ENCODE results near the gene IAH1. TPM values are rescaled to one million over a fixed set of nuclear protein-coding genes. Genes with fewer than 3 reads are reported as not detected.

IAH1 gene
- total RNA-seq, 1 donor from 2014 or later = 24.4 TPM

DNA sequence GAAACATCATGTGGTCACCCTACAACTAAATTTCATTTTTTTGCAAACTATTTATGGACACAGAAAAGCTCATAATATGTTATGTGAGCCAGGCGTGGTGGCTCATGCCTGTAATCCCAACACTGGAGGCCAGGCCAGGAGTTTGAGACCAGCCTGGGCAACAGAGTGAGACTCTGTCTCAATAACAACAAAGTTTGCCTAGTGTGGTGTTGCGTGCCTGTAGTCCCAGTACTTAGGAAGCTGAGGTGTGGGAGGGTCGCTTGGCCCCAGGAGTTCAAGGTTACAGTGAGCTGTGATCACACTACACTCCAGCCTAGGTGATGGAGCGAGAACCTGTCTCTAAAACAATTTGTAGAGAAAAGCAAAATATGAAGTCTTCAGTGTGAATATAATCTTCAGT lies 5.8 kb downstream of the IAH1 start:
- Mint-ChIP-seq H3K36me3 (ENCODE audit: unreplicated experiment) (no peaks in the 10 kb centered on the region), H3K4me1 (ENCODE audit: low read depth, unreplicated experiment) (no peaks in the 10 kb centered on the region), H3K4me3 (ENCODE audit: unreplicated experiment) (no peak overlapping the region), H3K27me3 (ENCODE audit: unreplicated experiment) (peaks cover 2% of the 10 kb centered on the region), H3K27ac (ENCODE audit: unreplicated experiment) (no peak overlapping the region), H3K9me3 (ENCODE audit: unreplicated experiment) (peaks cover 2% of the 10 kb centered on the region)
- TF ChIP-seq, protein P1, sequence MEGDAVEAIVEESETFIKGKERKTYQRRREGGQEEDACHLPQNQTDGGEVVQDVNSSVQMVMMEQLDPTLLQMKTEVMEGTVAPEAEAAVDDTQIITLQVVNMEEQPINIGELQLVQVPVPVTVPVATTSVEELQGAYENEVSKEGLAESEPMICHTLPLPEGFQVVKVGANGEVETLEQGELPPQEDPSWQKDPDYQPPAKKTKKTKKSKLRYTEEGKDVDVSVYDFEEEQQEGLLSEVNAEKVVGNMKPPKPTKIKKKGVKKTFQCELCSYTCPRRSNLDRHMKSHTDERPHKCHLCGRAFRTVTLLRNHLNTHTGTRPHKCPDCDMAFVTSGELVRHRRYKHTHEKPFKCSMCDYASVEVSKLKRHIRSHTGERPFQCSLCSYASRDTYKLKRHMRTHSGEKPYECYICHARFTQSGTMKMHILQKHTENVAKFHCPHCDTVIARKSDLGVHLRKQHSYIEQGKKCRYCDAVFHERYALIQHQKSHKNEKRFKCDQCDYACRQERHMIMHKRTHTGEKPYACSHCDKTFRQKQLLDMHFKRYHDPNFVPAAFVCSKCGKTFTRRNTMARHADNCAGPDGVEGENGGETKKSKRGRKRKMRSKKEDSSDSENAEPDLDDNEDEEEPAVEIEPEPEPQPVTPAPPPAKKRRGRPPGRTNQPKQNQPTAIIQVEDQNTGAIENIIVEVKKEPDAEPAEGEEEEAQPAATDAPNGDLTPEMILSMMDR (IDR thresholded peaks at IDR 0.05; ENCODE audit: partially characterized antibody, unreplicated experiment) = no peak
- DNase-seq = no peak

DNA sequence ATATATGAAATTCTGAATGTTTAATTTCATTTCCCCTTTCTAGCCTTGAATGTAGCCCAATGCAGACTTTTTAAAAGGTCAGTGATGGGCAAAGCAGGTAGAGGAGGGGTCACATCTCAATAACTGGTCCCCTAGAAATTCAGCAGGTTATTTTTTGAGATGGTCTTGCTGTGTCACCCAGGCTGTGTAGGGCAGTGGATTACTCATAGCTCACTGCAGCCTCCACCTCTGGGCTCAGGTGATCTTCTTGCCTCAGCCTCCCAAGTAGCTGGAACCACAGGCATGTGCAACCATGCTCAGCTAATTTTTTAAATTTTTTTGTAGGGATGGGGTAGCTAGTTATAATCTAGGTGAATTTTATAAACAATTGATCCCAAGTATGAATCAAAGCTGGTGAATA lies 8.8 kb downstream of the IAH1 start:
- TF ChIP-seq, protein P1 (IDR thresholded peaks at IDR 0.05; ENCODE audit: partially characterized antibody, unreplicated experiment) = no peak
- DNase-seq = no peak
- H3K4me1 Mint-ChIP-seq (ENCODE audit: low read depth, unreplicated experiment) = no peaks in the 10 kb centered on the region
- no peak overlapping the region for H3K4me3 Mint-ChIP-seq (ENCODE audit: unreplicated experiment)
- no peak overlapping the region for H3K27ac Mint-ChIP-seq (ENCODE audit: unreplicated experiment)
- H3K27me3 Mint-ChIP-seq (ENCODE audit: unreplicated experiment) = peaks cover 2% of the 10 kb centered on the region
- H3K9me3 Mint-ChIP-seq (ENCODE audit: unreplicated experiment) = no peaks in the 10 kb centered on the region
- H3K36me3 Mint-ChIP-seq (ENCODE audit: unreplicated experiment) = no peaks in the 10 kb centered on the region

DNA sequence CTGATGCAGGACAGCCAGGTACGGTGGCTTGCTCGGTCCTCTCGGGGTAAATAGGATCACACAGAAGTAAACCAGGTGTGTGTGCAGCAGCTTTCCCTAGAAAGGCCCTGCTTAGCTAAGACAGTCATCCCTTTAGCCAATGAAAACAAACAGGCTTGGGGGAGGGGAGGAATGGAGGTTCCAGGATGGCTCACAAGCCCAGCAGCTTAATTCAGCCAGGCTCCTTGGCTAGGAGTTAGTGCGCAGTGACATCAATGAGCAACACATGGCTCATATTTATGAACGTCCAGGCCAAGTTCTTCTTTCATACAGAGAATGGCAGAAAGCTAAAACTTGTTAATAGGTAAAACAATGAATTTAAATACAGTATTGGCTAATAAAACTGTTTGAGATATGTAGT lies 10.2 kb downstream of the IAH1 start:
- Mint-ChIP-seq H3K27ac (ENCODE audit: unreplicated experiment) (no peak overlapping the region), H3K4me3 (ENCODE audit: unreplicated experiment) (no peak overlapping the region), H3K27me3 (ENCODE audit: unreplicated experiment) (peaks cover 2% of the 10 kb centered on the region), H3K9me3 (ENCODE audit: unreplicated experiment) (no peaks in the 10 kb centered on the region), H3K36me3 (ENCODE audit: unreplicated experiment) (no peaks in the 10 kb centered on the region), H3K4me1 (ENCODE audit: low read depth, unreplicated experiment) (no peaks in the 10 kb centered on the region)
- DNase-seq = no peak
- TF ChIP-seq, protein P1 (IDR thresholded peaks at IDR 0.05; ENCODE audit: partially characterized antibody, unreplicated experiment) = no peak

DNA sequence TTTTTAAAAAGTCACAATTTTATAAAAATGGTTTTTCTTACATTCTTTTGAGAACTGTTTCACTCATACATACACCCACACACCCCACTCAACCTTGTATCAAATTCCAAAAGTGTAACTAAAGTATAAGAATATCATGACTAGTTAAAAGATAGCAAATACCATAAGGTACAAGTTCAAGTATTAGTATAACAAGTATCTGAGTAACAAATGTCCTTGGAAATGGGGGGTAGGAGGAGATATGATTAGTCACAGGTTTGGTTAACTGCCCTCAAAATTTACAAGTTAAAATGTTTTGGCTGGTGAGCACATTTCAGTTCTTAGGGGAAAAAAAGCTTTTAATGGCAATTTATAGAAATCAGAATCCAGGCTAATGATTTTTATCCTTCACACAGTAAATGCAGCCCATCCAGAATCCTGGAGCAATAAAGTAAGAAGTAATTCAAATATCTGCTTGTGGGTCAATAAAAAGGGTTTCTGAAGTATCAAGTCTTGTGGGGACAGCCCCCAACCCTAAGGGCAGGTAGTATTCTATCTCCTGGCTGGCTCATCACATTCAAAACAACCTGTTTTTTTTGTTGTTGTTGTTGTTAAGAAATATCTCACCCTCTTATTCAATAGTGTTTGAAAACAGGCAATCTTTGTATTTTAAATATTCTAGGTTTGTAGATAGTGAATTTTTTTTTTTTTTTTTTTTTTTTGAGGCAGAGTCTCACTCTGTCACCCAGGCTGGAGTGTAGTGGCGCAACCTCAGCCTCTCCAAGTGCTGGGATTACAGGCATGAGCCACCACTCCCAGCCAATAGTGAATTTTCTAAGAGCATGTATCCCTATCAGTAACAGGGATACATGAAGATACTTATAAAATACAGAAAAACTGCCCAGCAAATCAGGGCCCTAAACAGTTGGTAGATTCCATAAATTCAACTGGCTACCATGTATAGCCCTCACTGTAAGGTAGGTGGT lies 14.5 kb downstream of the IAH1 start:
- no peak overlapping the region for H3K4me3 Mint-ChIP-seq (ENCODE audit: unreplicated experiment)
- peaks cover 9% of the 10 kb centered on the region for H3K4me1 Mint-ChIP-seq (ENCODE audit: low read depth, unreplicated experiment)
- H3K36me3 Mint-ChIP-seq (ENCODE audit: unreplicated experiment) = no peaks in the 10 kb centered on the region
- no peak overlapping the region for H3K27ac Mint-ChIP-seq (ENCODE audit: unreplicated experiment)
- TF ChIP-seq, protein P1 (IDR thresholded peaks at IDR 0.05; ENCODE audit: partially characterized antibody, unreplicated experiment) = no peak
- no peaks in the 10 kb centered on the region for H3K27me3 Mint-ChIP-seq (ENCODE audit: unreplicated experiment)
- H3K9me3 Mint-ChIP-seq (ENCODE audit: unreplicated experiment) = no peaks in the 10 kb centered on the region
- DNase-seq = no peak

DNA sequence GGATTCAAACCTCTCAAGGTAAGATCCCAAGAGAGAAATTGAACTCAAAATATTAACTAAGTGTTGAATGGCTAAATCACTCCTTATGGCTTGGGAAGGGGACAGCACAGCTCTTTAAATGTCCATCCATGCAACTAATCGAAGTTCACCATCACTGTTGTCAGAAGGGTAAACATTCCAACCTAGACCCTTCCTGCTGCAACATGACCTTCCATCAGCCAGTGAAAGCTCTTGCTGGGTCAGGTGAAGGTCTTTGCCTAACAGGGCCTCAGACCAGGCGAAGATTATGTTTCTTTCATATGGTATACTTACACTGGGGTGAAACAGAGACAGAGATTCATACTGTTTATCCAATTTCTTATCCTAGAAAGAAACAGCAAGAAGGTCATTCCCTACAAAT lies 16.4 kb downstream of the IAH1 start:
- no peaks in the 10 kb centered on the region for H3K9me3 Mint-ChIP-seq (ENCODE audit: unreplicated experiment)
- H3K36me3 Mint-ChIP-seq (ENCODE audit: unreplicated experiment) = no peaks in the 10 kb centered on the region
- no peak for DNase-seq
- H3K27me3 Mint-ChIP-seq (ENCODE audit: unreplicated experiment) = no peaks in the 10 kb centered on the region
- peak overlapping the region; percentile 52 for H3K27ac Mint-ChIP-seq (ENCODE audit: unreplicated experiment)
- no peak overlapping the region for H3K4me3 Mint-ChIP-seq (ENCODE audit: unreplicated experiment)
- TF ChIP-seq, protein P1 (IDR thresholded peaks at IDR 0.05; ENCODE audit: partially characterized antibody, unreplicated experiment) = no peak
- H3K4me1 Mint-ChIP-seq (ENCODE audit: low read depth, unreplicated experiment) = peaks cover 9% of the 10 kb centered on the region
